GM18505 (cell line): ENCODE measurements around the gene PLEKHG5.

ENCODE experiments used
- ATAC-seq: cut with Tn5 transposase; IDR thresholded peaks from one replicate; pipeline ENCODE4 v1.9.1; 2021; ENCODE audit not compliant: unreplicated experiment
- POLR2A ChIP-seq: IDR thresholded peaks from 4 replicates; pipeline ENCODE4 v1.6.1; 2011; ENCODE audit warnings: borderline replicate concordance; ENCODE audit not compliant: insufficient read depth, insufficient read length; ENCODE audit errors: extremely low read depth

PLEKHG5 gene

GRCh38 chr1:6426277-6426971 is 65.0 kb downstream of the PLEKHG5 start:
- ATAC-seq: no peak
- TF ChIP-seq POLR2A: no peak

GRCh38 chr1:6425658-6426057 is 65.8 kb downstream of the PLEKHG5 start:
- ATAC-seq: no peak
- TF ChIP-seq POLR2A: no peak

DNA sequence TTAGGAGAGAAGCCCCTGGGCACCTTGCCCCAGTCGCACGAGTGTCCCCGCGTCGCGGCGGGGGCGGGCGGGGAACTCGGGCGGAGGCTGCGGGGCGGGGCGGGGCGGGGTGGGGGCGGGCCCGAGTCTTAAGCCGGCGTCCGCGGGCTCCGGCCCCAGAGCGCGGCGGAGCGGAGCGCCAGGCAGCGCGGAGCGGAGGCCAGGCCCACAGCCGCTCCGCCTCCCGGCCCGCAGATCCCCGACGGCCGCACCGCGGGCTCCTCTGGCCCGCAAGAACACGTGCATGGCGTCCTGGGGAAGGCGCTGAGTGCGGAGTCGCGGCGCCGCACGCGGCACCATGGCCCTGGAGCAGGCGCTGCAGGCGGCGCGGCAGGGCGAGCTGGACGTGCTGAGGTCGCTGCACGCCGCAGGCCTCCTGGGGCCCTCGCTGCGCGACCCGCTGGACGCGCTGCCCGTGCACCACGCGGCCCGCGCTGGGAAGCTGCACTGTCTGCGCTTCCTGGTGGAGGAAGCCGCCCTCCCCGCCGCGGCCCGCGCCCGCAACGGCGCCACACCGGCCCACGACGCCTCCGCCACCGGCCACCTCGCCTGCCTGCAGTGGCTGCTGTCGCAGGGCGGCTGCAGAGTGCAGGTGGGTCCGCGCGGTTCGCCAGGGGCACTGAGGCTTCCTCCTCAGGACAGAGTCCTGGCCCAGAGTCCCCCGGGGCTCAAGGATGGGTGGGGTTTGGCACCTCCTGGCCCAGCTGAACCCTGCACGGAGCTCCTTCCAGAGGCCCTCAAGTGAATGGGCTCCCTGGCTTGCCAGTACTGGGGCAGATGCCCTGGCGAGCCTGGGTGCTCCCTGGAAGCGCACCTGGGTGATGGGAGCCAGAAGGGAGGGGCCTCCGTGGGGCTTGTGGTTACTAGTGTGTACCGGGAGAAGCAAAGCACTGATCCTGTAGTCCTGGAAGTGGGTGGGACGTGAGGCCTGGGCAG is 66.6 kb downstream of the PLEKHG5 start, which contains the start of gene ESPN:
TSS of gene ESPN (plus strand) at position 158 of the 975 bp plus-strand sequence. CDS start at position 338, 180 bp downstream.
- no peak for ATAC-seq
- TF ChIP-seq POLR2A: no peak

- no peak for ATAC-seq
- TF ChIP-seq POLR2A: no peak
These were observed 67.4 kb downstream of the PLEKHG5 start for GRCh38 chr1:6424000-6424565.

- no peak for ATAC-seq
These were observed 68.0 kb downstream of the PLEKHG5 start for GRCh38 chr1:6423321-6423999.

GRCh38 chr1:6421266-6421665 is 70.2 kb downstream of the PLEKHG5 start:
- TF ChIP-seq POLR2A: no peak
- ATAC-seq: no peak

More at GRCh38 chr1:6423321-6423999, 68.0 kb downstream of the PLEKHG5 start:
- TF ChIP-seq POLR2A: no peak

DNA sequence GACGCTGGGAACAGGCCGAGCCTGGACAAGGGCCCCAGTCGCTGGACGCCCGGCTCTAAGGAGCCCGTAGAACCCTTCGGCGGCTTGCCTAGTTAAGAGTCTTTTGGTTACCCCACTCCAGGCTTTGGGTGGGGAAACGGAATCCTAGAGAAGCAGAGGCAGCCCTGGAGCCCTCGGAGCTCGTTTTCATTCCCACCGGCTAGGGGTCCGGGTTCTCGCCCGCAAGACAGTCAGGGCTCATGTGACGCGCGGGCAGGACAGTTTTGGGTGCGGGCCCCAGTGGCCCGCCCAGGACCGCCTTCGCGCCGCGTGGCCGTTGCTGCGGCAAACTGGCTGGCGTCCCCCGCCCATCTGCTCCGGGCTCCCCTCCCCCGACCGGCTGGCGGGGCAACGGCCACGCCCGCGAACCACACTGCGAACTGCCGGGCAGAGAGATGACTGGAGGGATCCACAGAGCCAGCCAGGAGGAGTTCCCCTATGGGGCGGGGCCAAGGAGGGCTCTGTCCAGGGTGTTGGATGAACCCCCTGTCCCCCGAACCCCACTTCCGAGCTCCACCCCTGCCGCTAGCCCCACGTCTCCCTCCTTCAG is 70.9 kb downstream of the PLEKHG5 start:
- TF ChIP-seq POLR2A: no peak
- no peak for ATAC-seq

GRCh38 chr1:6419804-6420453 is 71.5 kb downstream of the PLEKHG5 start, which contains the start of gene HES2:
Gene HES2 (minus strand): TSS chr1:6419919. CDS start chr1:6419820, 99 bp downstream.
- ATAC-seq: no peak
- no peak for TF ChIP-seq POLR2A

- TF ChIP-seq POLR2A: no peak
- no peak for ATAC-seq
These were observed 72.1 kb downstream of the PLEKHG5 start for GRCh38 chr1:6419397-6419803.

- no peak for ATAC-seq
These were observed 72.6 kb downstream of the PLEKHG5 start for GRCh38 chr1:6418668-6419396.

GRCh38 chr1:6417961-6418667 is 73.4 kb downstream of the PLEKHG5 start:
- ATAC-seq: no peak
- no peak for TF ChIP-seq POLR2A

More at GRCh38 chr1:6418668-6419396, 72.6 kb downstream of the PLEKHG5 start:
- no peak for TF ChIP-seq POLR2A
